SK-N-MC (cell line): ENCODE results near the gene CFAP46.
"Not testable (repeated sequence)": the region's sequence is repeated elsewhere in the genome, so short reads cannot be mapped to it uniquely, and the experiment has no call there.

Source experiments
- DNase-seq: peaks from one replicate; pipeline ENCODE4 v3.0.0-alpha.2; 2011; ENCODE audit warnings: low read depth, low spot score
- H3K27ac ChIP-seq: fragments of 200-600 bp; sonication (generic); 2 replicates; pipeline ENCODE4 v1.5.1; 2016; ENCODE audit warnings: mixed run types
- H3K36me3 ChIP-seq: fragments of 200-600 bp; sonication (generic); 2 replicates; pipeline ENCODE4 v1.6.1; 2017; ENCODE audit warnings: antibody characterized with exemption, low read length, mixed read lengths; ENCODE audit not compliant: insufficient read depth
- H3K4me3 ChIP-seq: fragments of 200-600 bp; sonication (generic); 2 replicates; pipeline ENCODE4 v1.5.1; 2016
- H3K9ac ChIP-seq: fragments of 200-600 bp; sonication (generic); 2 replicates; pipeline ENCODE4 v1.8.0; 2017; ENCODE audit warnings: mixed run types, mixed read lengths; ENCODE audit not compliant: insufficient read length
- H3K9me3 ChIP-seq: fragments of 200-600 bp; sonication (generic); 2 replicates; pipeline ENCODE4 v1.6.1; 2017; ENCODE audit warnings: low read depth, mild to moderate bottlenecking, antibody characterized with exemption, low read length, moderate library complexity, mixed read lengths
- EZH2 ChIP-seq: fragments of 200-600 bp; sonication (generic); IDR thresholded peaks from one replicate; pipeline ENCODE4 v1.6.1; 2017; ENCODE audit warnings: antibody characterized with exemption
- FOXP2 ChIP-seq: optimal IDR thresholded peaks from 2 replicates; pipeline ENCODE3; 2011; ENCODE audit warnings: mild to moderate bottlenecking, moderate library complexity; ENCODE audit not compliant: insufficient read depth; ENCODE audit errors: extremely low read length, control extremely low read depth
- POLR2AphosphoS5 ChIP-seq: IDR thresholded peaks from 2 replicates; pipeline ENCODE4 v1.6.1; 2012; ENCODE audit warnings: mild to moderate bottlenecking, low read depth, low read length, borderline replicate concordance

Gene CFAP46

GRCh38 chr10:132889556-132889955 lies 52.8 kb downstream of the CFAP46 start:
- no peak overlapping the region for H3K4me3 ChIP-seq
- H3K9me3 ChIP-seq, result no peaks in the 10 kb centered on the region
- H3K27ac ChIP-seq, result no peak overlapping the region
- no peak for DNase-seq
- no peak overlapping the region for H3K9ac ChIP-seq
- H3K36me3 ChIP-seq, result no peaks in the 10 kb centered on the region
- TF ChIP-seq FOXP2 (no peak), POLR2AphosphoS5 (no peak), EZH2 (no peak)

DNA sequence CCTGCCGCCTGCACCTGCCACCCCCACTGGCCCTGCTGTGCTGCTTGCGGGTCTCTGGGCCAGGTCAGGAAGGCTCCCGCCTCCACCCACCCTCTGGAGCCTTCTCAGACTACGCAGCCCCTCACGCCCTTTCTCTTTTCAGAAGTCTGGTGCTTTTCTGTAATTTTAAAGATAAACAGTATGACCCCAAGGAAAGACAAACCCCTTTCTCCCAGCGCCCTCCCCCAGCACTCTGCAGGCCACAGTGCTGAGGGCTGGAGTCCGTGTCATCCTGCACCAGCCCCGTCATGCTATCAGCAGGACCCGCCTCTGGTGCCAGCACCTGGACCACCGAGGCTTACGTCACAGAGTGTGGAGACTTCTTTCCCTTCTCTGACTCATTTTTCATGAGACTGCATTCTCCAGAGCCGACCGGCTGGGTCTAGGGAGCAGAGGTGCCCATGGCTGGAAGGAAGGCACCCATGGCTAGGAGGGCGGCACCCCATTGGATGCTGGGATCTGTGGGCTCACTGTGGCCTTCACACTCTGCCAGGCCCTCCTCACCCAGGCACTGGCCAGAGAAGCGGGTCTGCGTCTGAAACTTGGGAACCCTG lies 53.4 kb downstream of the CFAP46 start:
- Histone ChIP-seq H3K9me3 (no peaks in the 10 kb centered on the region), H3K9ac (no peak overlapping the region), H3K36me3 (no peaks in the 10 kb centered on the region), H3K4me3 (no peak overlapping the region), H3K27ac (no peak overlapping the region)
- TF ChIP-seq FOXP2 (no peak), EZH2 (no peak), POLR2AphosphoS5 (no peak)
- DNase-seq, result no peak

GRCh38 chr10:132888446-132888845 lies 53.9 kb downstream of the CFAP46 start:
- not testable (repeated sequence) for H3K36me3 ChIP-seq, DNase-seq, H3K4me3 ChIP-seq, H3K9me3 ChIP-seq, H3K9ac ChIP-seq, H3K27ac ChIP-seq

- TF ChIP-seq EZH2, result no peak
- no peak for TF ChIP-seq FOXP2
- TF ChIP-seq POLR2AphosphoS5, result no peak
- Histone ChIP-seq H3K9ac (no peak overlapping the region), H3K27ac (no peak overlapping the region), H3K4me3 (no peak overlapping the region), H3K36me3 (no peaks in the 10 kb centered on the region), H3K9me3 (no peaks in the 10 kb centered on the region)
- DNase-seq, result no peak
Measured at GRCh38 chr10:132886211-132887099, 55.9 kb downstream of the CFAP46 start.

- no peak overlapping the region for H3K4me3 ChIP-seq
- no peak overlapping the region for H3K27ac ChIP-seq
- H3K9me3 ChIP-seq, result no peaks in the 10 kb centered on the region
- DNase-seq, result no peak
- TF ChIP-seq POLR2AphosphoS5, result no peak
- no peak for TF ChIP-seq EZH2
- no peak for TF ChIP-seq FOXP2
- H3K9ac ChIP-seq, result no peak overlapping the region
- H3K36me3 ChIP-seq, result no peaks in the 10 kb centered on the region
Measured at GRCh38 chr10:132885451-132886210, 56.7 kb downstream of the CFAP46 start.

DNA sequence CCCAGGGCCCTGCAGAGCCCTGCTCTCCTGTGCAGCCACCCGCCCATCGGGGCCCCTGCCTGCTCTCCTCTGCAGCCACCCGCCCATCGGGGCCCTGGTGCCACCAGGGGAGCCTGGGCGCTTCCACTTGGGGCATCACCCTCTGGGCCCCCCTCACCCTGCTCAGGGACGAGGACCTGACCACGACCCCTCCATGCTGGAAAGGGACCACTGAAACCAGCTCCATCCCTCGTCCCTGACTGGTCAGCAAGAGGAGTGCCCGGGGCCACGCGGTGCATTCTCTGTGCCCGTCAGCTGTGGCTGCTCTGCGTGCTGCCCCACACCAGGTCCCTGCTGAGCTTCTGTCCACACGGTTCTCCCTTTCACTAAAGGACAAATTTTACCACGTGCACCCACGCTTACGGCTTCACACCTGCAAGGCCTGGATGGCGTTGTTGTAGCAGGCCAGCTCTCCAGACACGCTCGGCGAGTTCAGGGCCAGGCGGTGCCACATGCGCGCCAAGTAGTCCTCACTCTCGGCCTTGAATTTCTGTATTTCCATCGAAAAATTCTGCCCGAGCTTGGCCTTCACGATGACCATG lies 57.6 kb downstream of the CFAP46 start:
- Histone ChIP-seq H3K9ac (no peak overlapping the region), H3K9me3 (no peaks in the 10 kb centered on the region), H3K4me3 (no peak overlapping the region), H3K36me3 (no peaks in the 10 kb centered on the region), H3K27ac (no peak overlapping the region)
- DNase-seq, result no peak
- TF ChIP-seq EZH2 (no peak), POLR2AphosphoS5 (no peak), FOXP2 (no peak)

- TF ChIP-seq EZH2 (no peak), POLR2AphosphoS5 (no peak), FOXP2 (no peak)
- H3K36me3 ChIP-seq, result no peaks in the 10 kb centered on the region
- no peak overlapping the region for H3K9ac ChIP-seq
- H3K9me3 ChIP-seq, result no peaks in the 10 kb centered on the region
- no peak for DNase-seq
- H3K4me3 ChIP-seq, result no peak overlapping the region
- no peak overlapping the region for H3K27ac ChIP-seq
Measured at GRCh38 chr10:132884041-132884440, 58.3 kb downstream of the CFAP46 start.

- no peaks in the 10 kb centered on the region for H3K9me3 ChIP-seq
- TF ChIP-seq POLR2AphosphoS5, result no peak
- TF ChIP-seq FOXP2, result no peak
- no peak for TF ChIP-seq EZH2
- H3K9ac ChIP-seq, result no peak overlapping the region
- H3K27ac ChIP-seq, result no peak overlapping the region
- H3K4me3 ChIP-seq, result no peak overlapping the region
- H3K36me3 ChIP-seq, result no peaks in the 10 kb centered on the region
- no peak for DNase-seq
Measured at GRCh38 chr10:132883391-132883881, 58.9 kb downstream of the CFAP46 start.
